Kidney capillary endothelial cell (primary cell): ENCODE results near the gene HSPH1.

ENCODE experiments used
- DNase-seq: peaks from one replicate; pipeline ENCODE4 v3.0.0-alpha.2; 2018; ENCODE audit warnings: low spot score

The HSPH1 gene

DNA sequence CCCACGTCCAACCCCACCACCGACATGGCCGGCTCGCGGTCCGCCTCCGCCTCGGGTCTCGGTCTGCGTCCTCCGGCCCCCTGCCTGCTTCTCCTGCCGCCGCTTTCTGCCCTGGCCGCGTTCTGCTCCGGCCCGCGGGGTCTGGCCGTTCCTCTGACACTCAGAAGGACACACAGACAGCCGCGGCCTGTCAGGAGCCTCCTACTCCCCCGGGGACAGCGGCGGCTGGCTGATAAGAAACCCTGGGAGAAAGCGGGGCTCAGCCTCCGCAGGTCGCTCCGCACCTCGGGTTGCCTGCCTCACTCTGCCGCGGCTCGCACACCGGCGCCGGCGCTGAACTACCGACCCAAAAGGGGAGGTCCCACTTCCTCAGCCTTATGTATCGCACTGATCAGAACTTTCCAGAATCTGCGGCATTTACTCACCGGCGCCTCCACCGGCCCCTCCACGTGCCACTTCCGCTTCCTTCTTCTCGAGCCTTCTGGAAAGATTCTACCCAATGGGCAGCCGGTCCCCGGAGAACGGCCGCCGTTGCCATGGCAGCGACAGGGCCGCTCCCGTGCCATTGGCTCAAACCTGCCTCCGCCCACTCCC, at the start of gene HSPH1:
Gene HSPH1 (minus strand): TSS at position 348 of the 594 bp plus-strand sequence. CDS start 322 bp downstream, at position 26.
- DNase-seq = peak; percentile 94

DNA sequence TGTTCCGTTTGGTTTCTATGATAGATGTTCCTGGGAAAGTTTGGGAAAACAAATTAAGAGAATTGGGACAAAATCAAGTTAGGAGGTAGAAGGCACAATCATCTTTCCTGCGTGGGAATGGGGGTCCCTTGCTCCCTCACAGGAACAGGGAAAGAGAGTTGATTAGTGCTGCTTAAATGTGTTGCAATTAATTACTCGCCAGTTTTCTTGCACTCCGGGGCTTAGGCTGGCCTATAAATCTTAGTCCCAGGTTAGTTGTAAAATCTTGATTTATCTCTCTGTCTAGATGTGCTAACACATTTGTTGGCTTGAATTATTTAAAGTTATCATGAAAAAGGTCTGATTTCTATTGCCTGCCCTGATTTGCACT, 48.1 kb upstream of the HSPH1 start:
- DNase-seq = no peak

DNA sequence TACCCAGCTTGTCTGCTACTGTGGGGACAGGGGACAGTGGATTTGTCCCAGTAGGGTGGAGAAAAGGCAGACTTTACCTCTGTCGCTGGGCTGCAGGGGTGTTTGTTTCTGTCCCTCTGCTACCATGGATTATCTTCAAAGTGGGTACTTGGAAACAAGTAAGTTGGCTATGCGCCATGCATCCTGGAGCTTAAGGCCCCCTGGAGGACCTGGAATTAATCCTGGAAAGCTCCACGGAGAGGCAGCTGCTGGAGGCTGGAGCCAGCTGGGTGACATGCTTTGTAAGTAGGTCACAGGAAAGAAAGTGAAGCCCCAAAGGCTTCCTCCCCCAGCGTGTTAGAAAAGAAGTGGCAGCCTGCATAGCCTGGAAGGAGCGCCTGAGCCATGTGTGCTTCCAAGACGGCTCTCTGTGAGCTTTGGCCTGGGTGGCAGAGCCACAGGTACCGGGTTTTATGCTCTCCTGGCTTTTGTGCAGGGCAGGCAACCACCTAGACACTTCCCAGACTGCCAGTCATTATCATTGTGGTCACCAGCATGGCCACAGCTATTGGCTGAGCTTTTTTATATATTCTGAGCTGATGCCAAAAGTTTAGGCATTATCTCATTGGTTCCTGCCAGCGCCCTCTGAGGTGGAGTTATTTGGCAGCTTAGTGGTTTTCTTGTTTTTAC, 47.6 kb upstream of the HSPH1 start:
- DNase-seq = no peak

DNA sequence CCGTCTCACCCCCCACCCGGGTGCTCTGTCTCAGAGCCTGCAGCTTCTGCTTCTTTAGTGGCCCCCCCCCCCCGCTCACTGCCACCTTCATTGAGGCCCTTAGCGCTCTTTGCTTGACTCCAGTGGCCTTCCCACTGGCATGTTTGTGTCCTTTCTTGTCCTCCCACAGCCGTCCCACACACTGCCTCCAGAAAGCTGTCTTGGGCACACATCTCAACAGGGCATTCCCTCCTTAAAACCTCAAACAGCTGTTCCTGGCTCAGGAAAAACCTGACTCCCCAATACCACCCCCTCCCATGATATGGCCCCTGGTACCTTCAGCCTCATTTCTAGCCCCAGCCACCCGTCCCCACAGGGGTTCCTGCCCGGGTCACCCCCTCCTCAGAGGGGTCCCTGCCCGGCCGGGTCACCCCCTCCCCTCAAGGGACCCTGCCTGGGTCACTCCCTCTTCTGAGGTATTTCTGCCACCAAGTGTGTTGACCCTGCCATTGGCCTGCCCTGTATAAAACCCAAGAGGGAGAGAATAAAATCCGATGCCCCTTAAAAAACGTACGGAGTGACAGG, 46.9 kb upstream of the HSPH1 start:
- no peak for DNase-seq

DNA sequence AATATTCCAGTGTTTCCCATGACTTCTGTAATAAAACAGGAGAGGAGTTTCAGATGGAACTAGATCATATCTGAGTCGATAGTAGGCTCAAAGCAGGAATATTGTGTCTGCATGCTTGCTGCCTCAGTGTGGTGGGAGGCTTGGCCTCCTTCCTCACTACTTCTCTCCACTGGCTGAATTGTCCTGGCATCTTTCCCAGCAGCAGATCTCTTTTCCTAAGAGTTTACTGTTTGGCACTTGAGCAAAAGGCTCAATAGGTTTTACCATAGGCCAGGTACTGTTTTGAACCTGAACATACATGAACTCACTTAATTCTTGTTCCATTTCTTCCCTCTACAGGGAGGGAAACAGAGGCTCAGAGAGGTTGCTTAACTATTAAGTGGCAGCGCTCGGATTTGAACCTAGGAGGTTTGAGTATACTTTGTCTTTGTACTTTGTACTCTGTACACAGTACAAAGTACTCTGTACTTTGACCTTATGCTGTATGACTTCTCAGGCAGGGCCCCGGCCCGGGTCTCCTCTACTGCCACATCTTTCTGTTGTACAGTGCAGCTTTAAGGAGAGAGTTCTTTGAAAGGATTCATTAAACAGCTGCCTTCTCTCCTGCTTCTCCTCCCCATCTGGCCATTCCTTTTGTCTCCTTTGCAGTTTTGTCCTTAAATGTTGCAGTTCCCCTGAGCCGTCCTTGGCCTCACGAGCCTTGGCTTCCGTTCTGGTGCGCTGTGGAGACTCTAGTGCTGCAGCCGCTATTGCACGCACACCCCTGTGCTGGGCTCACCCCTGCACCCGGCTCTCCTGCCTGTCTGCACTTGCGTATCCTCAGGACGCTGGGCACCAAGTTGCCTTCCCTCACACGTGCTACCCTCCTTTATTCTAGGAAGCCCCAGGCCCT, 46.2 kb upstream of the HSPH1 start:
- DNase-seq = no peak

DNA sequence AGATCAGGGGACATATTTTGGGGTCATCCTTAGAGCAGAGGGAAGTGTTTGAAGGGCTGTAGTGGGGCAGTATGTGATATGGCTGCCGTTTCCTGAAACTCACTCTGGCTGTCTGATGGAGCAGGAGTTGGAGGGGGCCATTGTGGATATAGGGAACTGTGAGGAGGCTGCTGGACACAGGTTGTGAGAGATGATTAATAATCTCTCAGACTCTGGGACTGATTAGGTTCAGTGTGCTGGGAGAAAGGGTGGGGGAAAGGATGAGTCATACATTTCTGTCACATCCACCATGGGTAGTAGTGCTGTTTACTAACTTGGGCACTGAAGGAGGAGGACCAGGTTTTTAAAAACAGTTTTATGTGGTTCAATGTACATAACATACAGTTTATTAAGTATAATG, 42.9 kb upstream of the HSPH1 start:
- DNase-seq = peak; percentile 49

DNA sequence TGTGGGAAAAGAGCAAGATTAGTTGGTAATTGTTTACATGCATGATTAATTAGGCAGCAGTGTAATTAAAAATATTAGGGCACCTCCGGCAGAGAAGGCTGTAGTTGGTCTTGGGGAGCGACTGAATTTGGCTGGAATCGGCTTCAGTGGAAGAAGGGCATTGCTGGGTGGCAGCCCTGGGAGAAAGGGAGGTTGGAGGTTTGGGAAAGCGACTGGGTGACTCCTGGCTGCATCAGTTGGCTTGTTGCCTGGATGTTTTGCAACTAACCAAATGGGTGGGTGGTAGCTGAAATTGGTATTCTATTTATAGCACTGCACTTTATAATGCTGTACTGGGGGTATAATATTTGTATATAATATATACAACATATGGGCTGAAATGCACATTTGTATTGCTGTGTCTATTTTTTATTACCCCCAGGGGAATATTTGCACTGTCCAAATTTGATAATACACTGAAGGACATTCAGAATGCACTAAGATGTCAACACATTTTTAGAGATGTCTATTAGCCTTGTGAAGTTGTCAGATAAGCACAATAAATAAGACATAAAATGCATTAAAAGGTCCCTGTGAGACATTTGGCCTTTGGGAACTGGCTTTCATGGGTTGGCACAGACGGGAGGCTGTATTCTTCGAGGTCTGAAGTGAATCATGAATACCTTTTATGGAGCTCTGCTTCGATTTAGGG, 39.8 kb upstream of the HSPH1 start:
- no peak for DNase-seq

DNA sequence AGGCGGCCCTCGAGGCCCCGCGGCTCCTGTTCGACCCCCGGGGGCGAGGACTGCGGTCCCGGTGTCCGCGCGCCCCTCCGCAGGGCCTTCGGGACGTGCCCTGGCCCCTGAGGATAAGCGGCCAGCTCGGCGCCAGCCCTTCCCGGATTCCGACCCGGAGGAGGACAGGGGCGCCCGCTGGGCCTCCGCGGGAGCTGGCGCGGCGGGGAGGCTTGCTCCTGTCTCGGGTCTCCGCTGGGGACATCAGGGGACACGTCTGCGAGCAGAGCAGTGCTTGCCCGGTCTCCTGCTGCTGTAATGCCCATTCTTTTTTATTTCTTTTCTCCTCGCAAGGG, 38.9 kb upstream of the HSPH1 start:
- DNase-seq = peak; percentile 39

DNA sequence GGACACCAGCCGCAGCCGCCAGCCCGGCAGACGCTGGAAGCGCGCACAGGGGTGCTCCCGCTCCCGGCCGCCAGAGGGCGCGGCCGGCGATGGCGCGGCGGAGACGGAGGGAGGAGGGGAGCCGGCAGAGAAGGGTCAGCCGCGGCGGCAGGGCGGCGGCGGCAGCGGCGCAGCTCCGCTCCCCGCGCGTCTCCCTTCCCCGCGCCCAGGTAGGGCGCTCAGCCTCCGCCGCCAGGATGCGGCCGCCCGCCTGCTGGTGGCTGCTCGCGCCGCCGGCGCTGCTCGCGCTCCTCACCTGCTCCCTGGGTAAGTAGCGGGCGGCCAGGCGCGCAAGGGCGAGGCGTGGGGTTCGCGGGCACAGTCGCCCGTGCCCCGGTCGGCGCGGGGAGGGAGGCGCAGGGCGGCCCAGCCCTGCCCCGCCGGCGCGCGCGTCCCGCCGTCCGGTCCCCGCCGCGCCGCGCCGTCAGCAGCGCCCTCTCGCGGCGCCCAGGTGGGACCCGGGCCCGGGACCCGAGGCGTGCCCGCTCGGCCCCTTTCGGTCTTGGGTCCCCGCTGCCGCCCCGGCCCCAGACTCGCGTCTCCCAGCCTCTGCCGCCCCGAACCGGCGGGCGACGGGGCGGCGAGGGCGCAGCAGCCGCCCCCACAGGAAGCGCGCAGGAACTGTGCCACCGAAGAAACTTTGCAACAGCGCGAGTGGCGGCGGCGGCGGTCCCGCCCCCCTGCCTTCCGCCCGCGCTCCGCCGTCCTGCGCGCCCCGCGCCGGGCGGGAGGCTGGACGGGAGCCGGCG, 38.3 kb upstream of the HSPH1 start, which contains the start of gene B3GLCT:
Gene B3GLCT (plus strand): TSS at position 127 of the 788 bp plus-strand sequence. CDS start 110 bp downstream, at position 237.
- peak; percentile 71 for DNase-seq

DNA sequence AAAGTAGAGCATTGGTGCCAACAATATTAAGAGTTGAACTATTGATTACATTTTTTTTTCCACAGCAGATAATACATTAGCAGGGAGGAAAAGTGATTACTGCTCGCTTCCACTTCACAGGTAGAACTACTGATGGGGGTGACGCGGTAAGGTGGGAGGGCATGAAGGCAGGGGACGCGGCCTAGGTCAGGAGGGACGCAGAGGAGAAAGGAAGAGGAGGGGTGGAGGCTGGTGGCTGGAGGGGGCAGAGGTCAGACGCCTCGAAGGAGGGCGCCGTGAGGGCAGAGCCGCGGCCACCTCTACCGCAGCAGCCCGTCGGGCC, 37.8 kb upstream of the HSPH1 start:
- DNase-seq = peak; percentile 3

DNA sequence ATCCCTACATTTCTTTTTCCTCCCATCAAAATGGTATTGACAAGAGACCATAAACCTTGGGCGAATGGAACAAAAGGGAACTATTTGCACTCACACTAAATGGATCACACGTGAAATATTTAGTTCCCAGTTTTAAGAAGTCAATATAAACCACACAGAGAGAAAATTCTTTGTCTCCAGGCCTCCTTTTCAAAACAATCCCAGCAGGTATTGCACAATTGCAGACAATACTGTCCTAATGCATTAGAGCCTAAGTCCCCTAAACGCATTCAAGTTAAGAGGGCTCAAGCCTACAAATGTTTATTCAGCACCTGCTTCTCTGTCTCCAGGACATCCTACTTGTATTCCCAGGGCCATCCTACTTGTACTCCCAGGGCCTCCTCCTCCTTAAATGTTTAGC, 36.8 kb upstream of the HSPH1 start:
- no peak for DNase-seq

DNA sequence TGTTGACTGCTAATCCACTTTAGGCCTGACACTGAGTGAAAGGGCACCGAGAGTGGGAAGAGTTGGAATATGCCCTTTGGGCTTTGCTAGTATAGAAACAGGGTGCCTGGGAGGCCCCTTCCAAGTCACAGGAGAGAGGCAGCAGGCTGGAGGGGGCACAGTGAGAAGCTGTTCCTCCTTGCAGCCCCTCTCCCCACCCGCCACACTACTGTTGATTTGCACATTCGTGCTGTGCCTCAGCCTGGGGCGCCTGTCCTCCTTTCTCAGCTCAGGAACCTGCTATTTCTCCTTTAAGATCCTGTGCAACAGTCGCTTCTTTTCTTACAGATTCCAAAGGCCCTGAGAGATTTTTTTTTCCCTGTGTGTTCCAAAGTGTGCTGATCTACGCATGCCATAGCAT, 35.3 kb upstream of the HSPH1 start:
- no peak for DNase-seq

DNA sequence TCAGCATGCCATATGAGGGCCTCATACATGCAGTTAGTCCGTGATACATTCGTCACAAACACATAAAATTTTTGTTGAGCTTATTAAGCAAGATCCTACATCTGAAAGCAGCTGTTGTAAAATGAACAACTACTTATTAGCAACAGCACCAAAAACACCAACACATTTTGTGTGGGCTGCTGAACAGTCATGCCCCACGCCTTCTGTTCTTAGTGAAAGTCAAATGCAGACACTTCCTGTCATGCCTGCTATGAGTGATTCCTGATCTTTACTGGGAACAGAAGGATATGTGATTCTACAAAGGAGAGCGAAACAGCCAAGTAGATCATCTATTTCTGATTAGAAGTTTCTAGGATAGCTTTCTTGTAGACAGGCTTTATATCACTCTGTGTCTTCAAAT, 33.9 kb upstream of the HSPH1 start:
- no peak for DNase-seq

DNA sequence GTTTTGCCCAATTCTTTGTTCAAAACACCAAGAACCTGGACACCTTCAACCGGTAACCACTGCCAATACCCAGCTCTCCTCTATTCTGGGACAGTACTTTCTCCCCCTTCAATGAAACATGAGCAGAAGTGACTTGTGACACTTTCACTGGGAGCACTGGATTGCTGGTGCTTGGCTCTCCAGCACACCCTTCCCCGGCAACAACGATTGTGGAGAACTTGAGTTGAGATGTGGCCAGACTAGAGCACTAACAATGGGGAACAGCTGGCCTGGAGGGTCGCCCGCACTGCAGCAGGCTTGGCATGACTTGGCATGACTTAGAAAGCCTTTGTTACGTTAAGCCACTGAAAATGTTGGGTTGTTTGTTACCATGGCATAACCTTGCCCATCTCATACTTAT, 30.6 kb upstream of the HSPH1 start:
- no peak for DNase-seq

DNA sequence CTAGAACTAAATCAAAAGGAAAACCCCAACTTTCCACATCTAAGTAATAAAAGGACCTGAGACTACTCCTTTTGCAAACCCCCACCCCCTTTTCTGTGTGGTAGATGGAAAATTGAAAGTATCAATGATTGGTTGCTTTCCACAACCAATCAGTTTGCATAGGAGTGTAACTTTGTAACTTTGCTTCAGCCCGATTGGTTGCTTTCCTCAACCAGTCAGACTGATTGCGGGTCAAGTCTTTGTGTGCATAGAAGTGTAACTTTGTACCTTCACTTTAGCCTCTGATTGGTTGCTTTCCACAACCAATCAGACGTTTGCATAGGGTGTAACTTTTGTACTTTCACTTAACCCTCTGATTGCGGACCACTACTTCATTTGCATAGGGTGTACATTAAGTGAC, 30.0 kb upstream of the HSPH1 start:
- DNase-seq = no peak

DNA sequence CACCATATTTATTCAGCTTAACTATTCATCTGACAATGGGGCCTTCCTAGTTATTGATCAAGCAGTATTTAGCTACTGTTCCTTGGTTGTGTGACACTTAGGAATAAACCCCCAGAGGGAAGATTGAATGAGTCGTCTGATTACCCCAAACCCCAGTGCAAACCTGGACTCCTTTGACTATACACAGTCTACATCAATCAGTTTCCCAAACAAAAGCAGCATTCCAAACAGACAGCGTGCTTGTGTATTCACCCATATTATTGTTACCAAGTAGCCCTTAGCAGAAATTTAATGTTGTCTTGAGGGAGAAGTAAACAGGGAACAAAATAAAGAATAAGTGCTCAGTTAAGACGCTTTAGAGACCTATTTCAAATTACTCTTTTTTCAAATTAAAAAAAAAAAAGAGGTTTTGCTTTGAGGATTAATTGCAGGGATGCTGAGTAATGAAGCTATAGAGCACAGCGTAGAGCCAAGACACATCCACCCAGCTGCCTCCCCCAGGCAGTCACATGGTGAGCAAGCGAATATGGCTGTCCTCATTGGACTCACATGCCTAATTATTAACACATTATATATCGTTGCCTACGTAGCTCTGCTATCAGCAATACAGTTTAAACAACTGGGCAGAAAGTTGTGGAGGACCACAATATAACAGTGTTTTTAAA, 23.4 kb upstream of the HSPH1 start:
- DNase-seq = no peak

DNA sequence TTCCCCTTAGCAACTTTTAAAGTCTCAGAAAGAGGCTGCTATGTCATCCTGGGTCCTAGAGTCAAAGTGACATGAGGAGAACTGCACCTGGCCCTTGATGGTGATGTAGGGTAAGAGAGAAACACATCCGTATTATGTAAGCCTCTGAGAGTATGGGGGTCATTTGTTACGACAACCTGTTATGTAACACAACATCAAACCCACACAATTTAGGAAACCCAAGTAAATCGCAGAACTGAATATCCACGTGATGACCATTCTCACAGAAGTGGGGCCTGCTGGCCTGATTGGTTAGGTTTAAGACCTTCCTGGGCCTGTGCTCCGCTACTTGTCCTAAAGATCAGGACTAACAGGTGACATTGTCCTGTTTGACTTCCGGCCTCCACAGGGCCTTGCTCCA, 22.7 kb upstream of the HSPH1 start:
- DNase-seq = no peak

DNA sequence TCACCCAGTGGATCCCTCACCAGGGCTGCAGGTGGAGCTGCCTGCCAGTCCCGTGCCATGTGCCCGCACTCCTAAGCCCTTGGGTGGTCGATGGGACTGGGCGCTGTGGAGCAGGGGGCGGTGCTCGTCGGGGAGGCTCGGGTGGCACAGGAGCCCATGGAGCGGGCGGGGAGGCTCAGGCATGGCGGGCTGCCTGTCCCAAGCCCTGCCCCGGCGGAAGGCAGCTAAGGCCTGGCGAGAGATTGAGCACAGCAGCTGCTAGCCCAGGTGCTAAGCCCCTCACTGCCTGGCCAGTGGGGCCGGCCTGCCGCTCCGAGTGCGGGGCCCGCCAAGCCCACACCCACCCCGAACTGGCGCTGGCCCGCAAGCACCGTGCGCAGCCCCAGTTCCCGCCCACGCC, 21.3 kb upstream of the HSPH1 start:
- DNase-seq = no peak

DNA sequence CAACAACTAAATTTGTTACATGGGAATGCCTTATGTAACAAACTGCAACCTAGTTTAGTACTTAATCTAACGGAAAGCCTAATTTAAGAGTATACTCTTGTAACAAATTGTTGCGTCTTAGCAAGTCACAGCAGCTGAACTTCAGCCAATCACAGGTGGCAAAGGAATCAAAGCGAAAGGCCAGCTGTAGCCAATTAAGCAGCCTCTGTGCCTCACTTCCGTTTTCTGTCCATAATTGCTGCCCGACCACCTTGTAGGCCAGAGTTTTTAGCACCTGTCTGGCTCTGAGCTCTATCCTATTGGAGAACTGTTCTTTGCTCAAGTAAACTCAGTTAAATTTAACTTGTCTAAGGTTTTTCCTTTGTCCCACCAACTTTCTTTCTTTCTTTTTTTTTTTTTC, 18.1 kb upstream of the HSPH1 start:
- DNase-seq = no peak

DNA sequence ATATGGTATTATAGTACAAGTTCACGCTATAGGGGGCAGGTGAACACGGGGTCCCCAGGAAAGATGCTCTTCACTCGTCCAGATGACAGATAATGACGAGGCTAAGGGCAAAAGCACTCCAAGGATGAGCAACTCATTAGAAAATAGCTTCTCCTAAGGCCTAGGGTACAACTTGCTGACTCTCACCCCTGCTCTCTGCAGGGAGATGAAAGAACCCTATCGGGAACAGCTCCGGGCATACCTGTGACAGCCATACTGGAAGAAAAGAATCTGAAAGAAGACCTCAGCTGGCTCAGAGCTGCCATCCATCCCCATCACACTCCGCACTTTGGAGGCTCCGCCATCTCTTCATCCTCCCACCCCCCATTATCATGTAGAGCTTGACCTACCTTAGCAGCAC, 17.5 kb upstream of the HSPH1 start:
- no peak for DNase-seq
